B cell (primary cell): Measurements from ENCODE around the gene MED12L. TPM values are rescaled to one million over a fixed set of nuclear protein-coding genes. Genes with fewer than 3 reads are reported as not detected.

ENCODE experiments used
- ATAC-seq: fragments of 200-7000 bp; cut with Tn5 transposase; one replicate; pipeline ENCODE4 v1.10.0; 2021; ENCODE audit warnings: low read depth, mild to moderate bottlenecking, moderate number of reproducible peaks, moderate library complexity
- CTCF ChIA-PET: fragments of 350-600 bp; sonication (Branson Sonifier 250); formaldehyde crosslinking; loops from one replicate; lab custom pipeline; 2021; ENCODE audit warnings: antibody characterized with exemption, inconsistent platforms; lab: Charles Lee
- POLR2A ChIA-PET: fragments of 350-600 bp; sonication (Branson Sonifier 250); formaldehyde crosslinking; loops from one replicate; lab custom pipeline; 2021; ENCODE audit warnings: antibody characterized with exemption; lab: Charles Lee
- DNase-seq: peaks from one replicate; pipeline ENCODE4 v3.0.0; 2013
- H2AFZ ChIP-seq: 2 replicates; pipeline ENCODE4 v1.6.1; 2012; ENCODE audit warnings: mild to moderate bottlenecking, low read depth, low read length; ENCODE audit not compliant: insufficient read depth, poor library complexity, severe bottlenecking
- H3K27ac ChIP-seq, 2 donors: 1 replicate in 1 of 2; 2 replicates in 1 of 2; pipeline ENCODE4 v1.5.1; 2012 to 2013; ENCODE audit warnings: low read length in 2 of 2, mild to moderate bottlenecking in 2 of 2, moderate library complexity in 1 of 2
- H3K27me3 ChIP-seq, 4 experiments: fragments of 200-600 bp in 1 of 4; sonication (generic) in 1 of 4; replicated peaks in 1 of 4; 1 replicate in 2 of 4; 2 replicates in 2 of 4; pipeline versions ENCODE4 v1.6.1 to v1.7.0; 2013 to 2016; ENCODE audit warnings: low read length in 3 of 4, mild to moderate bottlenecking in 2 of 4, mixed read lengths in 1 of 4, moderate library complexity in 1 of 4; ENCODE audit not compliant: insufficient read depth in 4 of 4, control insufficient read depth in 3 of 4; ENCODE audit errors: control extremely low read depth in 1 of 4
- H3K36me3 ChIP-seq, 2 experiments: replicated peaks in 1 of 2; 1 replicate in 1 of 2; 2 replicates in 1 of 2; pipeline versions ENCODE4 v1.6.1 to v1.7.1; 2013; ENCODE audit warnings: low read length in 1 of 2; ENCODE audit not compliant: insufficient read depth in 2 of 2, control insufficient read depth in 1 of 2; ENCODE audit errors: control extremely low read depth in 1 of 2, extremely low read depth in 1 of 2
- H3K4me1 ChIP-seq, 2 donors: fragments of 200-600 bp in 1 of 2; sonication (generic) in 1 of 2; 1 replicate in 1 of 2; 2 replicates in 1 of 2; pipeline versions ENCODE4 v1.5.1 to v1.6.1; 2013 to 2017; ENCODE audit warnings: low read length in 2 of 2; ENCODE audit not compliant: control insufficient read depth in 2 of 2, insufficient read depth in 2 of 2
- H3K4me2 ChIP-seq: replicated peaks from 2 replicates; pipeline ENCODE3; 2012; ENCODE audit warnings: mild to moderate bottlenecking, low read depth, low read length; ENCODE audit not compliant: poor library complexity, severe bottlenecking
- H3K4me3 ChIP-seq, 5 experiments: fragments of 200-600 bp in 1 of 5; sonication (generic) in 1 of 5; 1 replicate in 3 of 5; 2 replicates in 2 of 5; pipeline versions ENCODE4 v1.5.1 to v1.7.0; 2011 to 2016; ENCODE audit warnings: low read length in 4 of 5, mild to moderate bottlenecking in 4 of 5, low read depth in 2 of 5, control low read depth in 1 of 5, moderate library complexity in 1 of 5; ENCODE audit not compliant: insufficient read depth in 1 of 5; ENCODE audit errors: control extremely low read depth in 1 of 5, extremely low read depth in 1 of 5
- H3K79me2 ChIP-seq: fragments of 200-600 bp; sonication (generic); one replicate; pipeline ENCODE4 v1.6.0; 2016; ENCODE audit warnings: low read length; ENCODE audit not compliant: control insufficient read depth, insufficient read depth
- H3K9ac ChIP-seq: fragments of 200-600 bp; sonication (generic); 2 replicates; pipeline ENCODE4 v1.6.1; 2017; ENCODE audit warnings: mild to moderate bottlenecking, low read length, moderate library complexity
- H3K9me3 ChIP-seq, 3 donors: one replicate each; pipeline versions ENCODE4 v1.6.1 to v1.7.1; 2013; ENCODE audit warnings: low read length in 2 of 3; ENCODE audit not compliant: control insufficient read depth in 2 of 3, insufficient read depth in 1 of 3; ENCODE audit errors: control extremely low read depth in 1 of 3
- H4K20me1 ChIP-seq: 2 replicates; pipeline ENCODE4 v1.6.0; 2012; ENCODE audit warnings: mild to moderate bottlenecking, low read length; ENCODE audit not compliant: insufficient read depth, control insufficient read depth, poor library complexity, severe bottlenecking
- H3K27ac Mint-ChIP-seq: one replicate; pipeline ENCODE4 v1.8.0; 2021; ENCODE audit warnings: mixed read lengths
- H3K27me3 Mint-ChIP-seq: one replicate; pipeline ENCODE4 v1.8.0; 2021; ENCODE audit warnings: mixed read lengths
- H3K4me1 Mint-ChIP-seq: one replicate; pipeline ENCODE4 v1.8.0; 2021; ENCODE audit warnings: mixed read lengths
- H3K4me3 Mint-ChIP-seq: one replicate; pipeline ENCODE4 v1.8.0; 2021; ENCODE audit warnings: mixed read lengths
- H3K9me3 Mint-ChIP-seq: one replicate; pipeline ENCODE4 v1.8.0; 2022; ENCODE audit warnings: mixed read lengths; ENCODE audit not compliant: insufficient read depth
- EZH2 ChIP-seq: IDR thresholded peaks from 2 replicates; pipeline ENCODE4 v1.6.1; 2012; ENCODE audit warnings: borderline replicate concordance, low read depth, mild to moderate bottlenecking, moderate library complexity, low read length; ENCODE audit not compliant: insufficient read depth, poor library complexity, severe bottlenecking
- WGBS: methylation state at CpG from one replicate; pipeline ENCODE4 v1.1.5; 2013; ENCODE audit warnings: missing lambda C conversion rate; ENCODE audit not compliant: insufficient coverage; 5-methylcytosine and 5-hydroxymethylcytosine counted together
- intact Hi-C: fragments of 100-400 bp; cut with micrococcal nuclease; formaldehyde crosslinking; loops from one replicate; pipeline ENCODE4 v1.10.0; 2022
- polyA plus RNA-seq: library from polyadenylated mRNA; depleted of rRNA; stranded (reverse); fragments of >200 nt; gene quantifications from 2 replicates; pipeline ENCODE4 v1.2.3, GENCODE V29; 2012
- total RNA-seq, 2 donors: library from RNA; stranded (reverse); fragments of 120-200 nt in 1 of 2; gene quantifications; 1 replicate in 1 of 2; 2 replicates in 1 of 2; pipeline versions ENCODE4 v1.2.3 to v1.2.4, GENCODE V29; 2013 to 2022
- TF ChIP-seq, protein P1 (sequence below): fragments of 200-600 bp; IDR thresholded peaks from one replicate; pipeline ENCODE4 v1.8.0; 2022; ENCODE audit warnings: antibody characterized with exemption, mild to moderate bottlenecking

MED12L gene
- total and polyA plus RNA-seq, 2 donors (not counting 1 experiment from before 2014, with no cell fraction given) = 0.07 to 0.30 TPM

DNA sequence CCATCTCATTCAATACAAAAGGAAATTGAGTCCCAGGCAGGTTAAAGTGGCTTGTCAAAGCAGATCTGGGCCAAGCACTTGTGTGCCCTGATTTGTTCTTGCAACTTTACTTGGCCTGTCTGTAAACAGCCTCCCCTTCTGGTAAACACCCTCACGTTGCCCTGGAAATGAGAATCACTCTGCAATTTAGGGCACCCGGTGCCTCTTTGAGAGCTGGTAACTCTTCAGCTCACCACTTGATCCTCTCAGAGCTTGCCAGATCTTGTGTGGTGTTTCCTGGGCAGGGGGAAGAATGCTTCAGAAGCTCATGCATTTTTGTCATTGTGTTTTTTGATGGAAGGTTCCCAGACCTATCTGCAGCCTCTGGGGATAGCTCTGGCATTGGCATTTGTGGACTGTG, 11.3 kb downstream of the MED12L start:
- H3K9ac ChIP-seq = no peak overlapping the region
- H4K20me1 ChIP-seq = no peaks in the 10 kb centered on the region
- H3K27me3 Mint-ChIP-seq = peaks cover 17% of the 10 kb centered on the region
- no peak overlapping the region for H3K27ac ChIP-seq
- H3K27ac Mint-ChIP-seq = no peak overlapping the region
- TF ChIP-seq EZH2 = no peak
- TF ChIP-seq, protein P1, sequence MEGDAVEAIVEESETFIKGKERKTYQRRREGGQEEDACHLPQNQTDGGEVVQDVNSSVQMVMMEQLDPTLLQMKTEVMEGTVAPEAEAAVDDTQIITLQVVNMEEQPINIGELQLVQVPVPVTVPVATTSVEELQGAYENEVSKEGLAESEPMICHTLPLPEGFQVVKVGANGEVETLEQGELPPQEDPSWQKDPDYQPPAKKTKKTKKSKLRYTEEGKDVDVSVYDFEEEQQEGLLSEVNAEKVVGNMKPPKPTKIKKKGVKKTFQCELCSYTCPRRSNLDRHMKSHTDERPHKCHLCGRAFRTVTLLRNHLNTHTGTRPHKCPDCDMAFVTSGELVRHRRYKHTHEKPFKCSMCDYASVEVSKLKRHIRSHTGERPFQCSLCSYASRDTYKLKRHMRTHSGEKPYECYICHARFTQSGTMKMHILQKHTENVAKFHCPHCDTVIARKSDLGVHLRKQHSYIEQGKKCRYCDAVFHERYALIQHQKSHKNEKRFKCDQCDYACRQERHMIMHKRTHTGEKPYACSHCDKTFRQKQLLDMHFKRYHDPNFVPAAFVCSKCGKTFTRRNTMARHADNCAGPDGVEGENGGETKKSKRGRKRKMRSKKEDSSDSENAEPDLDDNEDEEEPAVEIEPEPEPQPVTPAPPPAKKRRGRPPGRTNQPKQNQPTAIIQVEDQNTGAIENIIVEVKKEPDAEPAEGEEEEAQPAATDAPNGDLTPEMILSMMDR = no peak
- CTCF ChIA-PET = interaction anchor here (0.8 kb wide), 1 partner anchor 10 kb away, joined by 3 read pairs; no protein-coding TSS in a partner anchor
- intact Hi-C loops = no loop called here
- ATAC-seq = no peak
- H3K4me1 ChIP-seq = peaks cover 7 to 9% of the 10 kb centered on the region in 2 donors
- DNase-seq = no peak
- H3K4me3 ChIP-seq = no peak overlapping the region
- no peak overlapping the region for H3K4me2 ChIP-seq
- POLR2A ChIA-PET = no interaction called here
- WGBS = no CpG with 5 or more reads among the region's 2 CpGs
- H2AFZ ChIP-seq = no peak overlapping the region
- H3K4me3 Mint-ChIP-seq = no peak overlapping the region
- no peaks in the 10 kb centered on the region for H3K27me3 ChIP-seq
- H3K9me3 ChIP-seq = no peaks in the 10 kb centered on the region
- H3K9me3 Mint-ChIP-seq = peaks cover 6% of the 10 kb centered on the region
- no peaks in the 10 kb centered on the region for H3K36me3 ChIP-seq
- H3K4me1 Mint-ChIP-seq = peaks cover 6% of the 10 kb centered on the region
- H3K79me2 ChIP-seq = no peaks in the 10 kb centered on the region

DNA sequence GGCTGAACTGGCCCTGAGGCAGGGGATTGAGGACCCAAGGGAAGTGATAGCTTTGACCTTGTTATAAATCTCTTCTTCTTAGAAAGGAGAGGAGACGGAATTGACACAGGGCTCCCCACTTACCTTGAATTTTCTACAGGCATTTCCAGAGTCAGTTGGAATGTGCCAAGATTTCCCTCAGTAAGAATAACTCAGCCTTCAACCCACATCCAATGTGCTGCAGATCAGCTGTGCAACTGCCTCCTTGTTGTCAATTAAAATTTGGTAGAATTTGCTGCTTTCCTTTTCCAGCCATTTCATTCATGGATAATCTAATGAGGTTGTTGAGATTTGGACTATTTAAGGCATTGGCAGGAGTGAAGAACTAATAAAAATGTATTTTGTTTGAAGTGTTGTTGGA, 14.6 kb downstream of the MED12L start:
- Histone ChIP-seq H3K4me2 (no peak overlapping the region), H3K79me2 (no peaks in the 10 kb centered on the region), H3K27ac (no peak overlapping the region), H3K9me3 (no peaks in the 10 kb centered on the region), H3K4me1 (no peaks in the 10 kb centered on the region), H2AFZ (no peak overlapping the region), H3K9ac (no peak overlapping the region), H3K36me3 (no peaks in the 10 kb centered on the region), H4K20me1 (no peaks in the 10 kb centered on the region), H3K4me3 (no peak overlapping the region), H3K27me3 (no peaks in the 10 kb centered on the region)
- peaks cover 17% of the 10 kb centered on the region for H3K27me3 Mint-ChIP-seq
- no peak for DNase-seq
- TF ChIP-seq EZH2 = no peak
- TF ChIP-seq, protein P1 = no peak
- no CpG with 5 or more reads among the region's 1 CpG for WGBS
- H3K4me1 Mint-ChIP-seq = no peaks in the 10 kb centered on the region
- CTCF ChIA-PET = no interaction called here
- no peak for ATAC-seq
- POLR2A ChIA-PET = no interaction called here
- H3K27ac Mint-ChIP-seq = no peak overlapping the region
- no peak overlapping the region for H3K4me3 Mint-ChIP-seq
- intact Hi-C loops = no loop called here
- peaks cover 6% of the 10 kb centered on the region for H3K9me3 Mint-ChIP-seq
